ENCODE measurements around the gene NPDC1. TPM values are rescaled to one million over a fixed set of nuclear protein-coding genes. Genes with fewer than 3 reads are reported as not detected.
A peak's percentile ranks its signal among the peaks of the same experiment; 100 is the strongest.

Gene NPDC1
- total RNA-seq, 1 experiment from 2014 or later = 73.9 TPM

- DNase-seq (ENCODE audit: low spot score) = no peak
- no TSS peak for BruUV-seq (replicated peaks)
- Histone ChIP-seq H3K9me3 (ENCODE audit: low read depth, low read length, poor library complexity, severe bottlenecking) (no peaks in the 10 kb centered on the region), H3K4me3 (ENCODE audit: low read depth, low read length, poor library complexity, severe bottlenecking) (no peak overlapping the region), H3K27me3 (replicated peaks; ENCODE audit: insufficient read depth, low read depth, low read length, poor library complexity) (no peaks in the 10 kb centered on the region), H3K4me1 (ENCODE audit: insufficient read depth, low read length, poor library complexity, severe bottlenecking) (peaks cover 19% of the 10 kb centered on the region), H3K27ac (ENCODE audit: low read depth, low read length, poor library complexity, severe bottlenecking) (no peak overlapping the region), H3K36me3 (ENCODE audit: insufficient read depth, low read length, poor library complexity, severe bottlenecking) (peaks cover under 1% of the 10 kb centered on the region)
- no peak for TF ChIP-seq EZH2 (IDR thresholded peaks at IDR 0.05; ENCODE audit: borderline replicate concordance, low read depth, low read length, poor library complexity, severe bottlenecking)
- no peak for TF ChIP-seq CTCF (conservative IDR thresholded peaks at IDR 0.05; ENCODE audit: low read depth, low read length)
- ChIA-PET CTCF (no interaction called here), POLR2A (ENCODE audit: low non-redundant PET) (no interaction called here)
- intact Hi-C loops (cut with micrococcal nuclease; ENCODE audit: unreplicated experiment) = no loop called here
These were observed 28.0 kb upstream of the NPDC1 start for GRCh38 chr9:137073992-137074399.

DNA sequence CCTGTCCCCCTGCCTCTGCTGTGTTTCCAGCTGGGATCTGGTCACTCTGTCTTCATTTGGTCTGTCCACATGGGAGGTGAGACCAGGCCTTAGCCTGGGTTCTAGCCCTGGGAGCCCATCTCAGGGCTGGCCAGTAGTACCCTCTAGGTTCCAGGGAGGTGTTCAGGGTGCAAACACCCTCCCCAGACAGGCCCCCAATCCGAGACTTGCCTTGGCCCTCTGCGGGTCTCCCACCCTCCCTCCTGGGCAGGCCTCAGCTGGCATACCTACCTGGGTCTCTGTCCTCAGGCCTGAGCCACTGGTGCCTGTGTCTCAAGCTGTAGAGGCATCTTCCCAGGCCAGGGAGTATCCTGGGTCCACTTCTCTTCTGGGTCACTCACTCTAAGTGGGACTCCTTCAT is 25.3 kb upstream of the NPDC1 start:
- POLR2A ChIA-PET (ENCODE audit: low non-redundant PET) = interaction anchor here (0.7 kb wide), 1 partner anchor 152 kb away, joined by 3 read pairs; no protein-coding TSS in a partner anchor
- TF ChIP-seq CTCF (conservative IDR thresholded peaks at IDR 0.05; ENCODE audit: low read depth, low read length) (no peak), EZH2 (IDR thresholded peaks at IDR 0.05; ENCODE audit: borderline replicate concordance, low read depth, low read length, poor library complexity, severe bottlenecking) (no peak)
- intact Hi-C loops (cut with micrococcal nuclease; ENCODE audit: unreplicated experiment) = no loop called here
- Histone ChIP-seq H3K4me1 (ENCODE audit: insufficient read depth, low read length, poor library complexity, severe bottlenecking) (peaks cover 15% of the 10 kb centered on the region), H3K27ac (ENCODE audit: low read depth, low read length, poor library complexity, severe bottlenecking) (peak overlapping the region; percentile 68), H3K4me3 (ENCODE audit: low read depth, low read length, poor library complexity, severe bottlenecking) (peak overlapping the region; percentile 61), H3K36me3 (ENCODE audit: insufficient read depth, low read length, poor library complexity, severe bottlenecking) (no peaks in the 10 kb centered on the region), H3K9me3 (ENCODE audit: low read depth, low read length, poor library complexity, severe bottlenecking) (no peaks in the 10 kb centered on the region), H3K27me3 (replicated peaks; ENCODE audit: insufficient read depth, low read depth, low read length, poor library complexity) (no peaks in the 10 kb centered on the region)
- DNase-seq (ENCODE audit: low spot score) = no peak
- CTCF ChIA-PET = interaction anchor here (0.6 to 1.8 kb wide), 3 partner anchors 23 to 165 kb away, joined by 3 to 5 read pairs (median 4); no protein-coding TSS in a partner anchor
- no TSS peak for BruUV-seq (replicated peaks)

GRCh38 chr9:137070906-137071275 is 24.9 kb upstream of the NPDC1 start:
- ChIA-PET POLR2A (ENCODE audit: low non-redundant PET) (interaction anchor here (0.6 to 0.7 kb wide), 2 partner anchors 57 to 281 kb away, joined by 3 read pairs; no protein-coding TSS in a partner anchor), CTCF (interaction anchor here (0.6 to 1.8 kb wide), 4 partner anchors 23 to 236 kb away, joined by 3 to 5 read pairs (median 4); no protein-coding TSS in a partner anchor)
- Histone ChIP-seq H3K27ac (ENCODE audit: low read depth, low read length, poor library complexity, severe bottlenecking) (peak overlapping the region; percentile 68), H3K9me3 (ENCODE audit: low read depth, low read length, poor library complexity, severe bottlenecking) (no peaks in the 10 kb centered on the region), H3K27me3 (replicated peaks; ENCODE audit: insufficient read depth, low read depth, low read length, poor library complexity) (no peaks in the 10 kb centered on the region), H3K36me3 (ENCODE audit: insufficient read depth, low read length, poor library complexity, severe bottlenecking) (no peaks in the 10 kb centered on the region), H3K4me3 (ENCODE audit: low read depth, low read length, poor library complexity, severe bottlenecking) (peak overlapping the region; percentile 61), H3K4me1 (ENCODE audit: insufficient read depth, low read length, poor library complexity, severe bottlenecking) (peaks cover 15% of the 10 kb centered on the region)
- TF ChIP-seq CTCF (conservative IDR thresholded peaks at IDR 0.05; ENCODE audit: low read depth, low read length) = no peak
- TF ChIP-seq EZH2 (IDR thresholded peaks at IDR 0.05; ENCODE audit: borderline replicate concordance, low read depth, low read length, poor library complexity, severe bottlenecking) = no peak
- DNase-seq (ENCODE audit: low spot score) = no peak
- BruUV-seq (replicated peaks) = no TSS peak
- intact Hi-C loops (cut with micrococcal nuclease; ENCODE audit: unreplicated experiment) = no loop called here

Measured in A673 (cell line).